IMR-90 (cell line): ENCODE data around the gene INSL3. TPM values are rescaled to one million over a fixed set of nuclear protein-coding genes. Genes with fewer than 3 reads are reported as not detected.

ENCODE experiments used
- ATAC-seq: fragments of 200-7000 bp; cut with Tn5 transposase; 2 replicates; pipeline ENCODE4 v1.9.1; 2020; ENCODE audit warnings: low read depth, mild to moderate bottlenecking, moderate library complexity
- BruUV-seq: library from RNA; stranded (reverse); fragments of 400-500 nt; replicated peaks from 2 replicates; lab custom pipeline; 2021; lab: Mats Ljungman, UMichigan
- CTCF ChIA-PET: fragments of 300-600 bp; formaldehyde crosslinking; extraction: SDS; loops from one replicate; lab custom pipeline; 2021; ENCODE audit warnings: antibody characterized with exemption; lab: Yijun Ruan, JAX
- POLR2A ChIA-PET: fragments of 300-600 bp; sonication (Branson Sonifier 250); formaldehyde crosslinking; loops from one replicate; lab custom pipeline; 2022; ENCODE audit warnings: antibody characterized with exemption; ENCODE audit not compliant: unreplicated experiment; lab: Charles Lee
- DNase-seq: peaks from one replicate; pipeline ENCODE4 v3.0.0; 2013
- H2AFZ ChIP-seq: replicated peaks from 2 replicates; pipeline ENCODE3; 2013; ENCODE audit warnings: low read length, mild to moderate bottlenecking; ENCODE audit not compliant: poor library complexity
- H2AK5ac ChIP-seq: 2 replicates; pipeline ENCODE4 v1.6.1; 2013; ENCODE audit warnings: low read depth, low read length, inconsistent platforms
- H2AK9ac ChIP-seq: replicated peaks from 2 replicates; pipeline ENCODE3; 2013; ENCODE audit warnings: mild to moderate bottlenecking, low read depth, low read length, moderate library complexity; ENCODE audit not compliant: poor library complexity
- H2BK120ac ChIP-seq: 2 replicates; pipeline ENCODE4 v1.6.1; 2013; ENCODE audit warnings: low read depth, low read length, inconsistent platforms
- H2BK15ac ChIP-seq: 3 replicates; pipeline ENCODE4 v1.6.1; 2013; ENCODE audit warnings: low read depth, low read length, inconsistent platforms
- H2BK20ac ChIP-seq: 2 replicates; pipeline ENCODE4 v1.6.1; 2013; ENCODE audit warnings: low read depth, mild to moderate bottlenecking, inconsistent platforms, low read length, moderate library complexity
- H2BK5ac ChIP-seq: 2 replicates; pipeline ENCODE4 v1.6.1; 2013; ENCODE audit warnings: mild to moderate bottlenecking, low read depth, low read length, inconsistent platforms; ENCODE audit not compliant: poor library complexity, severe bottlenecking
- H3K14ac ChIP-seq: replicated peaks from 2 replicates; pipeline ENCODE4 v1.6.1; 2013; ENCODE audit warnings: low read depth, low read length, inconsistent platforms
- H3K18ac ChIP-seq: 2 replicates; pipeline ENCODE4 v1.6.1; 2013; ENCODE audit warnings: low read depth, low read length, control low read depth
- H3K23ac ChIP-seq: 2 replicates; pipeline ENCODE4 v1.6.1; 2013; ENCODE audit warnings: low read depth, low read length, inconsistent platforms
- H3K27ac ChIP-seq: 2 replicates; pipeline ENCODE4 v1.5.1; 2013; ENCODE audit warnings: mild to moderate bottlenecking, control low read depth, low read length; ENCODE audit not compliant: insufficient read depth
- H3K27me3 ChIP-seq: 2 replicates; pipeline ENCODE4 v1.6.1; 2013; ENCODE audit warnings: low read length; ENCODE audit not compliant: control insufficient read depth, insufficient read depth
- H3K36me3 ChIP-seq: 2 replicates; pipeline ENCODE4 v1.6.1; 2013; ENCODE audit warnings: low read length, mixed read lengths; ENCODE audit not compliant: control insufficient read depth, insufficient read depth
- H3K4ac ChIP-seq: 2 replicates; pipeline ENCODE4 v1.6.1; 2013; ENCODE audit warnings: low read depth, low read length, inconsistent platforms
- H3K4me1 ChIP-seq: 2 replicates; pipeline ENCODE4 v1.6.1; 2013; ENCODE audit warnings: low read length, mixed read lengths; ENCODE audit not compliant: control insufficient read depth, insufficient read depth
- H3K4me2 ChIP-seq: 2 replicates; pipeline ENCODE4 v1.6.1; 2013; ENCODE audit warnings: low read depth, mild to moderate bottlenecking, control low read depth, low read length, moderate library complexity
- H3K4me3 ChIP-seq: 2 replicates; pipeline ENCODE4 v1.5.1; 2013; ENCODE audit warnings: low read depth, mild to moderate bottlenecking, control low read depth, low read length, moderate library complexity; ENCODE audit not compliant: insufficient read depth
- H3K56ac ChIP-seq: 2 replicates; pipeline ENCODE4 v1.6.1; 2013; ENCODE audit warnings: low read length, inconsistent platforms; ENCODE audit not compliant: insufficient read depth; ENCODE audit errors: extremely low read depth
- H3K79me1 ChIP-seq, 2 experiments: 2 replicates each; pipeline ENCODE4 v1.6.1; 2013; ENCODE audit warnings: low read length in 2 of 2, inconsistent platforms in 1 of 2, low read depth in 1 of 2
- H3K9ac ChIP-seq: 2 replicates; pipeline ENCODE4 v1.6.1; 2013; ENCODE audit warnings: low read depth, low read length, control low read depth
- H3K9me1 ChIP-seq: 2 replicates; pipeline ENCODE4 v1.6.1; 2013; ENCODE audit warnings: low read length, inconsistent platforms; ENCODE audit not compliant: insufficient read depth
- H3K9me3 ChIP-seq: 2 replicates; pipeline ENCODE4 v1.6.1; 2013; ENCODE audit warnings: low read length; ENCODE audit not compliant: control insufficient read depth, insufficient read depth
- H4K20me1 ChIP-seq: 2 replicates; pipeline ENCODE4 v1.6.1; 2013; ENCODE audit warnings: low read length, inconsistent platforms; ENCODE audit not compliant: insufficient read depth
- H4K5ac ChIP-seq: 2 replicates; pipeline ENCODE4 v1.6.1; 2013; ENCODE audit warnings: mild to moderate bottlenecking, low read depth, low read length, control low read depth
- H4K8ac ChIP-seq, 2 experiments: 2 replicates each; pipeline ENCODE4 v1.6.1; 2013; ENCODE audit warnings: low read depth in 2 of 2, low read length in 2 of 2, control low read depth in 1 of 2, inconsistent platforms in 1 of 2
- H4K91ac ChIP-seq: 2 replicates; pipeline ENCODE4 v1.6.1; 2013; ENCODE audit warnings: low read depth, low read length, inconsistent platforms; ENCODE audit not compliant: insufficient read depth
- CEBPB ChIP-seq: IDR thresholded peaks from 2 replicates; pipeline ENCODE4 v1.6.1; 2012; ENCODE audit warnings: low read depth, low read length, improper control_type of control experiment
- WGBS, 2 experiments: methylation state at CpG; one replicate each; pipeline versions ENCODE4 v1.1.5 to v1.1.7; 2013; ENCODE audit warnings: missing lambda C conversion rate in 2 of 2; ENCODE audit not compliant: insufficient read length in 1 of 2; ENCODE audit errors: extremely low coverage in 2 of 2; 5-methylcytosine and 5-hydroxymethylcytosine counted together
- dilution Hi-C: fragments of 300-500 bp; cut with HindIII; formaldehyde crosslinking; loops from one replicate; pipeline ENCODE4 v1.14.3; 2018; ENCODE audit warnings: low sequenced_read_pairs; ENCODE audit not compliant: unreplicated experiment
- in situ Hi-C: fragments of 300-500 bp; cut with MboI; formaldehyde crosslinking; loops from 3 replicates; pipeline ENCODE4 v1.14.3; 2019; ENCODE audit warnings: low sequenced_read_pairs, inconsistent platforms, mixed read lengths
- intact Hi-C: fragments of 100-400 bp; cut with micrococcal nuclease; formaldehyde crosslinking; loops from 2 replicates; pipeline ENCODE4 v1.10.0; 2022
- polyA plus RNA-seq, 3 experiments: library from polyadenylated mRNA; depleted of rRNA; stranded (reverse); fragments of >200 nt; gene quantifications; 2 replicates each; pipeline ENCODE4 v1.2.3, GENCODE V29; 2012; ENCODE audit warnings: low replicate concordance in 1 of 3
- total RNA-seq: library from RNA; depleted of rRNA; stranded (reverse); fragments of >200 nt; gene quantifications from 2 replicates; pipeline ENCODE4 v1.2.3, GENCODE V29; 2012

The INSL3 gene
- total and polyA plus RNA-seq, 2 of the 4 experiments (the other 2 are of a cell fraction) = not detected

DNA sequence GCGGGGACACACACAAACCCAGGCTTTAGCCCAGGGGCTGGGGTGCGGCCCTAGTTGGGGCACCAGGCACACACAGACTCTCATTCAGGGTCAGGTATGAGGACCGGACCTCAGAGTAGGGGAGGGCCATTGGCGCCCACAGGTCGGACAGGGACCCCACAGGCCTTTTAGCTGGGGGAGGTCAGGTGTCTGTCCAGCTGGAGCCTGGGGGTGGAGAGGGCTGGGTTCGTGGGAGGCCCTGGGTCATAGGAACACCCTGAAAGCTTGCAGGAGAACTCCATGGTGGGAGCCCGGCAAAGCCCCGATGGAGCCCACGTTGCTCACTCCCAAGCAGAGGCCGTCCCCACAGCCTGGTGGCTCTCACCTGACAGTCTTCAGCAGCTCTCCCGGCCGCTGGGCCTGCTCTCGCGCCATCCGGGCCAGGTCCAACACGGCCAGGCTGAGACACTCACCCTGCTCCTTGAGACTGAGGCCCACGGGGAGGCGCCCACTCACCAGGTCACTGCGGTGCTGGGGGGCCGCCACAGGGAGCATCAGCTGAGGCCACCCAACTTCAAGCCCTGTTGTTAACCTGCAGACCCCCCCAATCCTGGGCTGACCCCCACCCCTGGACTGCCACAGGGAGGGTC lies 21.5 kb upstream of the INSL3 start:
- TF ChIP-seq CEBPB = no peak
- H2BK5ac ChIP-seq = no peak overlapping the region
- no peak overlapping the region for H3K4ac ChIP-seq
- H3K4me1 ChIP-seq = peaks cover 5% of the 10 kb centered on the region
- no peaks in the 10 kb centered on the region for H3K9me3 ChIP-seq
- no peaks in the 10 kb centered on the region for H3K36me3 ChIP-seq
- H2BK120ac ChIP-seq = no peak overlapping the region
- no peaks in the 10 kb centered on the region for H3K9me1 ChIP-seq
- ATAC-seq = no peak
- H3K56ac ChIP-seq = no peak overlapping the region
- H3K4me2 ChIP-seq = peak overlapping the region; percentile 64; the same call in 1 of the 2 replicates
- no peak overlapping the region for H4K5ac ChIP-seq
- peak overlapping the region in 1 of 2 experiments; percentile 39; a peak in 1 of 4 replicates for H4K8ac ChIP-seq
- WGBS, 2 experiments = 63% methylated on average over 12 of the region's 20 CpGs; no CpG with 5 or more reads in 1 of the 2 experiments
- H3K18ac ChIP-seq = no peak overlapping the region
- no peak for DNase-seq
- H2AK5ac ChIP-seq = no peak overlapping the region
- H2AFZ ChIP-seq = peak overlapping the region; percentile 92
- no peak overlapping the region for H2BK20ac ChIP-seq
- no TSS peak for BruUV-seq
- CTCF ChIA-PET = no interaction called here
- H3K14ac ChIP-seq = no peak overlapping the region
- H3K4me3 ChIP-seq = peak overlapping the region; percentile 35; the same call in 1 of the 2 replicates
- no peak overlapping the region for H3K9ac ChIP-seq
- H2BK15ac ChIP-seq = no peak overlapping the region
- dilution Hi-C loops = no loop called here
- H4K91ac ChIP-seq = no peak overlapping the region; the same call in 1 of the 2 replicates
- intact Hi-C loops = no loop called here
- H3K23ac ChIP-seq = no peak overlapping the region
- H3K79me1 ChIP-seq = no peaks in the 10 kb centered on the region
- peaks cover 12% of the 10 kb centered on the region; the same call in 1 of the 2 replicates for H3K27me3 ChIP-seq
- POLR2A ChIA-PET = interaction anchor here (0.6 kb wide), 1 partner anchor 118 kb away, joined by 4 read pairs; no protein-coding TSS in a partner anchor
- no peak overlapping the region for H3K27ac ChIP-seq
- in situ Hi-C loops = no loop called here
- no peak overlapping the region for H2AK9ac ChIP-seq
- H4K20me1 ChIP-seq = no peaks in the 10 kb centered on the region
